ENCODE results near the gene AKAP6. TPM values are rescaled to one million over a fixed set of nuclear protein-coding genes. Genes with fewer than 3 reads are reported as not detected.

AKAP6 gene
- total RNA-seq, 1 donor from 2014 or later = 0.51 TPM

GRCh38 chr14:32696325-32697091 is 367.4 kb downstream of the AKAP6 start:
- intact Hi-C loops (cut with micrococcal nuclease) = no loop called here
- DNase-seq = no peak
- Mint-ChIP-seq H3K36me3 (ENCODE audit: low read depth) (no peaks in the 10 kb centered on the region), H3K27me3 (no peaks in the 10 kb centered on the region), H3K27ac (no peak overlapping the region), H3K4me1 (no peaks in the 10 kb centered on the region), H3K9me3 (no peaks in the 10 kb centered on the region), H3K4me3 (no peak overlapping the region)

- Mint-ChIP-seq H3K27me3 (no peaks in the 10 kb centered on the region), H3K4me1 (no peaks in the 10 kb centered on the region), H3K4me3 (no peak overlapping the region), H3K9me3 (no peaks in the 10 kb centered on the region), H3K27ac (no peak overlapping the region), H3K36me3 (ENCODE audit: low read depth) (no peaks in the 10 kb centered on the region)
- intact Hi-C loops (cut with micrococcal nuclease) = no loop called here
- no peak for DNase-seq
Observed at GRCh38 chr14:32697114-32697513, 368.0 kb downstream of the AKAP6 start.

GRCh38 chr14:32697704-32698103 is 368.6 kb downstream of the AKAP6 start:
- H3K36me3 Mint-ChIP-seq (ENCODE audit: low read depth) = no peaks in the 10 kb centered on the region
- no peaks in the 10 kb centered on the region for H3K9me3 Mint-ChIP-seq
- DNase-seq = no peak
- intact Hi-C loops (cut with micrococcal nuclease) = no loop called here
- H3K4me3 Mint-ChIP-seq = no peak overlapping the region
- H3K27ac Mint-ChIP-seq = no peak overlapping the region
- no peaks in the 10 kb centered on the region for H3K4me1 Mint-ChIP-seq
- no peaks in the 10 kb centered on the region for H3K27me3 Mint-ChIP-seq

- H3K27ac Mint-ChIP-seq = no peak overlapping the region
- DNase-seq = no peak
- no peaks in the 10 kb centered on the region for H3K4me1 Mint-ChIP-seq
- H3K9me3 Mint-ChIP-seq = no peaks in the 10 kb centered on the region
- H3K27me3 Mint-ChIP-seq = no peaks in the 10 kb centered on the region
- H3K36me3 Mint-ChIP-seq (ENCODE audit: low read depth) = no peaks in the 10 kb centered on the region
- H3K4me3 Mint-ChIP-seq = no peak overlapping the region
- intact Hi-C loops (cut with micrococcal nuclease) = no loop called here
Observed at GRCh38 chr14:32698831-32699230, 369.7 kb downstream of the AKAP6 start.

GRCh38 chr14:32701475-32701874 is 372.4 kb downstream of the AKAP6 start:
- intact Hi-C loops (cut with micrococcal nuclease) = no loop called here

GRCh38 chr14:32702088-32702487 is 373.0 kb downstream of the AKAP6 start:
- intact Hi-C loops (cut with micrococcal nuclease) = no loop called here
- Mint-ChIP-seq H3K27ac (no peak overlapping the region), H3K9me3 (no peaks in the 10 kb centered on the region), H3K27me3 (no peaks in the 10 kb centered on the region), H3K36me3 (ENCODE audit: low read depth) (no peaks in the 10 kb centered on the region), H3K4me3 (no peak overlapping the region), H3K4me1 (no peaks in the 10 kb centered on the region)
- no peak for DNase-seq

More at GRCh38 chr14:32701475-32701874, 372.4 kb downstream of the AKAP6 start:
- Mint-ChIP-seq H3K4me1 (no peaks in the 10 kb centered on the region), H3K9me3 (no peaks in the 10 kb centered on the region), H3K4me3 (no peak overlapping the region), H3K36me3 (ENCODE audit: low read depth) (no peaks in the 10 kb centered on the region), H3K27me3 (no peaks in the 10 kb centered on the region), H3K27ac (no peak overlapping the region)
- DNase-seq = no peak

GRCh38 chr14:32702562-32702961 is 373.5 kb downstream of the AKAP6 start:
- Mint-ChIP-seq H3K4me3 (no peak overlapping the region), H3K27ac (no peak overlapping the region), H3K9me3 (no peaks in the 10 kb centered on the region), H3K27me3 (no peaks in the 10 kb centered on the region), H3K4me1 (no peaks in the 10 kb centered on the region), H3K36me3 (ENCODE audit: low read depth) (no peaks in the 10 kb centered on the region)
- no peak for DNase-seq
- intact Hi-C loops (cut with micrococcal nuclease) = no loop called here

GRCh38 chr14:32703183-32703621 is 374.1 kb downstream of the AKAP6 start:
- intact Hi-C loops (cut with micrococcal nuclease) = no loop called here
- no peak overlapping the region for H3K27ac Mint-ChIP-seq
- DNase-seq = no peak
- no peak overlapping the region for H3K4me3 Mint-ChIP-seq
- no peaks in the 10 kb centered on the region for H3K4me1 Mint-ChIP-seq
- no peaks in the 10 kb centered on the region for H3K27me3 Mint-ChIP-seq
- H3K36me3 Mint-ChIP-seq (ENCODE audit: low read depth) = no peaks in the 10 kb centered on the region
- H3K9me3 Mint-ChIP-seq = no peaks in the 10 kb centered on the region

- Mint-ChIP-seq H3K4me1 (no peaks in the 10 kb centered on the region), H3K36me3 (ENCODE audit: low read depth) (no peaks in the 10 kb centered on the region), H3K27me3 (no peaks in the 10 kb centered on the region), H3K4me3 (no peak overlapping the region), H3K9me3 (no peaks in the 10 kb centered on the region), H3K27ac (no peak overlapping the region)
- DNase-seq = no peak
- intact Hi-C loops (cut with micrococcal nuclease) = no loop called here
Observed at GRCh38 chr14:32706721-32707519, 377.8 kb downstream of the AKAP6 start.

GRCh38 chr14:32707742-32708500 is 378.8 kb downstream of the AKAP6 start:
- H3K4me1 Mint-ChIP-seq = no peaks in the 10 kb centered on the region
- no peak for DNase-seq
- no peaks in the 10 kb centered on the region for H3K36me3 Mint-ChIP-seq (ENCODE audit: low read depth)
- H3K27me3 Mint-ChIP-seq = no peaks in the 10 kb centered on the region
- no peak overlapping the region for H3K27ac Mint-ChIP-seq
- H3K9me3 Mint-ChIP-seq = no peaks in the 10 kb centered on the region
- intact Hi-C loops (cut with micrococcal nuclease) = no loop called here
- H3K4me3 Mint-ChIP-seq = no peak overlapping the region

GRCh38 chr14:32709027-32709426 is 379.9 kb downstream of the AKAP6 start:
- no peak overlapping the region for H3K4me3 Mint-ChIP-seq
- intact Hi-C loops (cut with micrococcal nuclease) = no loop called here
- no peaks in the 10 kb centered on the region for H3K4me1 Mint-ChIP-seq

GRCh38 chr14:32710231-32710671 is 381.2 kb downstream of the AKAP6 start:
- H3K27ac Mint-ChIP-seq = no peak overlapping the region
- intact Hi-C loops (cut with micrococcal nuclease) = loop anchor here (2.0 to 5.0 kb wide), 2 partner anchors 1082 to 1591 kb away; no protein-coding TSS in a partner anchor
- H3K36me3 Mint-ChIP-seq (ENCODE audit: low read depth) = no peaks in the 10 kb centered on the region
- no peak overlapping the region for H3K4me3 Mint-ChIP-seq
- no peaks in the 10 kb centered on the region for H3K9me3 Mint-ChIP-seq
- no peak for DNase-seq
- no peaks in the 10 kb centered on the region for H3K4me1 Mint-ChIP-seq
- no peaks in the 10 kb centered on the region for H3K27me3 Mint-ChIP-seq

More at GRCh38 chr14:32709027-32709426, 379.9 kb downstream of the AKAP6 start:
- Mint-ChIP-seq H3K36me3 (ENCODE audit: low read depth) (no peaks in the 10 kb centered on the region), H3K9me3 (no peaks in the 10 kb centered on the region), H3K27me3 (no peaks in the 10 kb centered on the region), H3K27ac (no peak overlapping the region)
- no peak for DNase-seq

GRCh38 chr14:32710731-32711680 is 381.9 kb downstream of the AKAP6 start:
- Mint-ChIP-seq H3K27ac (no peak overlapping the region), H3K36me3 (ENCODE audit: low read depth) (no peaks in the 10 kb centered on the region), H3K9me3 (no peaks in the 10 kb centered on the region), H3K4me3 (no peak overlapping the region), H3K27me3 (no peaks in the 10 kb centered on the region), H3K4me1 (no peaks in the 10 kb centered on the region)
- intact Hi-C loops (cut with micrococcal nuclease) = loop anchor here (2.0 to 5.0 kb wide), 2 partner anchors 1081 to 1590 kb away; no protein-coding TSS in a partner anchor
- DNase-seq = peak; percentile 62

All from activated CD4-positive, alpha-beta T cell treated with anti-CD3 and anti-CD28 coated beads, Interleukin-2, amount 10 ng/mL, durations not matched to agents 24 days and 14 days (primary cell).